ENCODE measurements around the gene PRMT7. TPM values are rescaled to one million over a fixed set of nuclear protein-coding genes. Genes with fewer than 3 reads are reported as not detected.
A peak's percentile ranks its signal among the peaks of the same experiment; 100 is the strongest.

PRMT7 gene
- total and polyA plus RNA-seq, 8 donors: 11.6 to 47.9 (median 17.9) TPM

DNA sequence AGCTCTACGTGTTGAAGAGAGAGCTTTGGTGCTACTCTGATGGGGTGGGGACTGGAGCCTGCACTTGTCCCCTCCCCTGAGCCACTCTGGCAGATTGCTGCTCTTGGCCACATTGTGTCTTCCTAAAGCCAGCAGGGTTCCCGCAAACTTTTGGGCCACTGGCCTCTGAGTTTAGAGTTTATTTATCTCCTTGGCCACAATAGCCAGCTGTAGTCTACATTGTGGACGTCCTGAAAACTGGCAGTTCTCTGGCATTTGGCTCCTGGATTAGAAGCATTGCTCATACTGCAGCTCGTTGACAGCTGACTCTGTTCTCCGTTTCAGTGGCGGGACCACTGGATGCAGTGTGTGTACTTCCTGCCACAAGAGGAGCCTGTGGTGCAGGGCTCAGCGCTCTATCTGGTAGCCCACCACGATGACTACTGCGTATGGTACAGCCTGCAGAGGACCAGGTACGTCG is 34.6 kb downstream of the PRMT7 start:
- H3K9me3 ChIP-seq: no peaks in the 10 kb centered on the region
- ATAC-seq (peak in 1 of 4 donors; percentile 18), FAIRE-seq (no peak), DNase-seq (no peak)
- intact Hi-C loops (cut with DNase I): no loop called here
- H3K27me3 ChIP-seq: no peaks in the 10 kb centered on the region
- no peak overlapping the region for H3K27ac ChIP-seq
- 88 to 91% methylated on average over 11 of the region's 11 CpGs for WGBS, 2 donors
- H3K4me1 ChIP-seq: no peaks in the 10 kb centered on the region
- no peak overlapping the region for H3K4me3 ChIP-seq
- H3K36me3 ChIP-seq: peaks cover 0 to 32% (median 6%) of the 10 kb centered on the region in 3 donors
- TF ChIP-seq, protein P1, sequence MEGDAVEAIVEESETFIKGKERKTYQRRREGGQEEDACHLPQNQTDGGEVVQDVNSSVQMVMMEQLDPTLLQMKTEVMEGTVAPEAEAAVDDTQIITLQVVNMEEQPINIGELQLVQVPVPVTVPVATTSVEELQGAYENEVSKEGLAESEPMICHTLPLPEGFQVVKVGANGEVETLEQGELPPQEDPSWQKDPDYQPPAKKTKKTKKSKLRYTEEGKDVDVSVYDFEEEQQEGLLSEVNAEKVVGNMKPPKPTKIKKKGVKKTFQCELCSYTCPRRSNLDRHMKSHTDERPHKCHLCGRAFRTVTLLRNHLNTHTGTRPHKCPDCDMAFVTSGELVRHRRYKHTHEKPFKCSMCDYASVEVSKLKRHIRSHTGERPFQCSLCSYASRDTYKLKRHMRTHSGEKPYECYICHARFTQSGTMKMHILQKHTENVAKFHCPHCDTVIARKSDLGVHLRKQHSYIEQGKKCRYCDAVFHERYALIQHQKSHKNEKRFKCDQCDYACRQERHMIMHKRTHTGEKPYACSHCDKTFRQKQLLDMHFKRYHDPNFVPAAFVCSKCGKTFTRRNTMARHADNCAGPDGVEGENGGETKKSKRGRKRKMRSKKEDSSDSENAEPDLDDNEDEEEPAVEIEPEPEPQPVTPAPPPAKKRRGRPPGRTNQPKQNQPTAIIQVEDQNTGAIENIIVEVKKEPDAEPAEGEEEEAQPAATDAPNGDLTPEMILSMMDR (IDR thresholded peaks at IDR 0.05): no peak

DNA sequence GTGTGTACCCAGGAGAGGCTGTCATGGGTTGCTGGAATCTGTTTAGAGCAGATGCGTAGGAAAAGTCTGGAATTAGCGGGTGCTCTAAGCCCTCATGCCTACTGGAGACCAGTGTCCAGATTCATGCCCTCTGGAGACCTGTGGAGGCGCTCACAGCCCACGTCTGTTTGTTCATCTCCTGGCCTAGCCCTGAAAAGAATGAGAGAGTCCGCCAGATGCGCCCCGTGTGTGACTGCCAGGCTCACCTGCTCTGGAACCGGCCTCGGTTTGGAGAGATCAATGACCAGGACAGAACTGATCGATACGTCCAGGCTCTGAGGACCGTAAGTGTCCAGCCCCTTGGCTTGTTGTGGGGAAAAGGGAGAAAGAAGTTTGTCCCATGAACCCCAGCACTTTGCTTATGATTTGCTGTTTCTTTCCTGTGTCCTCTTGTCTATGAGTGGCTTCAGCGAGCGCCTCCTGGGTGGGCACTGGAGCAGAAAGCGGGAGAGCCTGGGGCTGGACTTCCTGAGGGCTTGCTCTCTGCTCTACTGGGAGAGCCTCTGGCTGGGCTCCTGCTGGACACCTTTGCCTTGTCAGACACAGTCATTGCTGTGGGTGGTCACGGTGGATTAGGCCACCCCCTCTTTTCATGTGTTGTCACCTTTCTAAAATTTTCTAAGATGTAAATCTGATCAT is 35.3 kb downstream of the PRMT7 start:
- Histone ChIP-seq H3K36me3 (peaks cover 0 to 25% (median 6%) of the 10 kb centered on the region in 3 donors), H3K27me3 (no peaks in the 10 kb centered on the region), H3K4me3 (no peak overlapping the region), H3K4me1 (no peaks in the 10 kb centered on the region), H3K27ac (no peak overlapping the region), H3K9me3 (no peaks in the 10 kb centered on the region)
- 94 to 96% methylated on average over 16 of the region's 16 CpGs for WGBS, 2 donors
- FAIRE-seq (no peak), DNase-seq (no peak), ATAC-seq (no peak)
- TF ChIP-seq, protein P1 (IDR thresholded peaks at IDR 0.05): no peak
- intact Hi-C loops (cut with DNase I): no loop called here

DNA sequence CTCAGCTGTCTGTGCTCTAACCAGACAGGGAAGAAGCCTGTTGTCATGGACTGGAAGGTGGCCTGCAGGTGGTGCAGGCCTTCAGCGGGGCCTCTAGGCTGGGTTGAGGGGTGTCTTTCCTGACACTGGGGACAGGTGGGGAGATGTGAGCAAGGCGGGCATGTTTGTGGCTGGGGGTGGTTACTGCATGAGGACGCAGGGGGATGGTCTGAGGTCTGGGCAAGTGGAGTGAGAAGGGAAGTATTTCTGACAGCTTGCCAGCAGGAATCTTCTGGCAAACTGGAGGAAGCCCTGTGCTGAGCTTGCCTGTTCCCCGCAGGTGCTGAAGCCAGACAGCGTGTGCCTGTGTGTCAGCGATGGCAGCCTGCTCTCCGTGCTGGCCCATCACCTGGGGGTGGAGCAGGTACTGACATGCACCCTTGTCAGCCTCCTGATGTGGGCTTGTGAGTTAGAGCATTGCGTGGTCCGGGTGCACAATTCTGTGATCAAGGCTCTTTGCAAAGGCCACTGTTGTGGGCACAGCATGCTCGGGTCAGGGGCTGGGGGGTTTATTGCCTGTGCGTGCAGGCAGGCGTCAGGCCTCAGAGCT is 36.2 kb downstream of the PRMT7 start:
- H3K9me3 ChIP-seq: no peaks in the 10 kb centered on the region
- TF ChIP-seq, protein P1 (IDR thresholded peaks at IDR 0.05): no peak
- ATAC-seq: no peak
- no peak overlapping the region for H3K27ac ChIP-seq
- intact Hi-C loops (cut with DNase I): no loop called here
- no peaks in the 10 kb centered on the region for H3K27me3 ChIP-seq
- DNase-seq: peak in 1 of 6 donors; percentile 35
- FAIRE-seq: no peak
- H3K4me3 ChIP-seq: no peak overlapping the region
- WGBS, 2 donors: 90 to 93% methylated on average over 12 of the region's 12 CpGs
- peaks cover 0 to 25% (median 6%) of the 10 kb centered on the region in 3 donors for H3K36me3 ChIP-seq
- H3K4me1 ChIP-seq: no peaks in the 10 kb centered on the region

DNA sequence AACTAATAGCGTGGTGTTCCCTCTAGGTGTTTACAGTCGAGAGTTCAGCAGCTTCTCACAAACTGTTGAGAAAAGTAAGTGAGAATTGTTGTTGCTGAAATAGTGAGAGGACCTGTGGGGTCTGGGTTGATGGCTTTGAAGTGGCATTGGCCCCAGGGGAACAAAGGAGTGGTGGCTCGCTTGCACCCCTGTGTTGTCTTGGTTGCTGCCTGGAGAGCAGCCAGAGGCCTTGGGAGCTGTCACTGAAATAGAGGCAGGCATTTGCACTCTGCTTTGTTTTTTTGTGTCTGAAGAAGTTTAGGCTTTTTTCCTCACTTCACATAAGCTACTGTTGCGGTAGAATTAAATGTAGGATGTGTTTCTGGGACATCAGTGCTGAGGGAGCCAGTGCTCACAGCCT is 36.8 kb downstream of the PRMT7 start:
- Histone ChIP-seq H3K27me3 (no peaks in the 10 kb centered on the region), H3K36me3 (peaks cover 0 to 25% (median 6%) of the 10 kb centered on the region in 3 donors), H3K4me3 (no peak overlapping the region), H3K9me3 (no peaks in the 10 kb centered on the region), H3K4me1 (no peaks in the 10 kb centered on the region), H3K27ac (no peak overlapping the region)
- TF ChIP-seq, protein P1 (IDR thresholded peaks at IDR 0.05): no peak
- ATAC-seq (no peak), DNase-seq (peak in 1 of 6 donors; percentile 8), FAIRE-seq (no peak)
- intact Hi-C loops (cut with DNase I): no loop called here
- WGBS, 2 donors: 80 to 86% methylated on average over 4 of the region's 4 CpGs

All from pancreas (tissue), 10 donors.